B cell (primary cell): ENCODE results near the gene VAMP4. TPM values are rescaled to one million over a fixed set of nuclear protein-coding genes. Genes with fewer than 3 reads are reported as not detected.

Experiments
- ATAC-seq: fragments of 200-7000 bp; cut with Tn5 transposase; one replicate; pipeline ENCODE4 v1.10.0; 2021; ENCODE audit warnings: low read depth, mild to moderate bottlenecking, moderate number of reproducible peaks, moderate library complexity
- CTCF ChIA-PET: fragments of 350-600 bp; sonication (Branson Sonifier 250); formaldehyde crosslinking; loops from one replicate; lab custom pipeline; 2021; ENCODE audit warnings: antibody characterized with exemption, inconsistent platforms; lab: Charles Lee
- POLR2A ChIA-PET: fragments of 350-600 bp; sonication (Branson Sonifier 250); formaldehyde crosslinking; loops from one replicate; lab custom pipeline; 2021; ENCODE audit warnings: antibody characterized with exemption; lab: Charles Lee
- DNase-seq: peaks from one replicate; pipeline ENCODE4 v3.0.0; 2013
- H2AFZ ChIP-seq: 2 replicates; pipeline ENCODE4 v1.6.1; 2012; ENCODE audit warnings: mild to moderate bottlenecking, low read depth, low read length; ENCODE audit not compliant: insufficient read depth, poor library complexity, severe bottlenecking
- H3K27ac ChIP-seq, 2 donors: 1 replicate in 1 of 2; 2 replicates in 1 of 2; pipeline ENCODE4 v1.5.1; 2012 to 2013; ENCODE audit warnings: low read length in 2 of 2, mild to moderate bottlenecking in 2 of 2, moderate library complexity in 1 of 2
- H3K27me3 ChIP-seq, 4 experiments: fragments of 200-600 bp in 1 of 4; sonication (generic) in 1 of 4; replicated peaks in 1 of 4; 1 replicate in 2 of 4; 2 replicates in 2 of 4; pipeline versions ENCODE4 v1.6.1 to v1.7.0; 2013 to 2016; ENCODE audit warnings: low read length in 3 of 4, mild to moderate bottlenecking in 2 of 4, mixed read lengths in 1 of 4, moderate library complexity in 1 of 4; ENCODE audit not compliant: insufficient read depth in 4 of 4, control insufficient read depth in 3 of 4; ENCODE audit errors: control extremely low read depth in 1 of 4
- H3K36me3 ChIP-seq, 2 experiments: replicated peaks in 1 of 2; 1 replicate in 1 of 2; 2 replicates in 1 of 2; pipeline versions ENCODE4 v1.6.1 to v1.7.1; 2013; ENCODE audit warnings: low read length in 1 of 2; ENCODE audit not compliant: insufficient read depth in 2 of 2, control insufficient read depth in 1 of 2; ENCODE audit errors: control extremely low read depth in 1 of 2, extremely low read depth in 1 of 2
- H3K4me1 ChIP-seq, 2 donors: fragments of 200-600 bp in 1 of 2; sonication (generic) in 1 of 2; 1 replicate in 1 of 2; 2 replicates in 1 of 2; pipeline versions ENCODE4 v1.5.1 to v1.6.1; 2013 to 2017; ENCODE audit warnings: low read length in 2 of 2; ENCODE audit not compliant: control insufficient read depth in 2 of 2, insufficient read depth in 2 of 2
- H3K4me2 ChIP-seq: replicated peaks from 2 replicates; pipeline ENCODE3; 2012; ENCODE audit warnings: mild to moderate bottlenecking, low read depth, low read length; ENCODE audit not compliant: poor library complexity, severe bottlenecking
- H3K4me3 ChIP-seq, 5 experiments: fragments of 200-600 bp in 1 of 5; sonication (generic) in 1 of 5; 1 replicate in 3 of 5; 2 replicates in 2 of 5; pipeline versions ENCODE4 v1.5.1 to v1.7.0; 2011 to 2016; ENCODE audit warnings: low read length in 4 of 5, mild to moderate bottlenecking in 4 of 5, low read depth in 2 of 5, control low read depth in 1 of 5, moderate library complexity in 1 of 5; ENCODE audit not compliant: insufficient read depth in 1 of 5; ENCODE audit errors: control extremely low read depth in 1 of 5, extremely low read depth in 1 of 5
- H3K79me2 ChIP-seq: fragments of 200-600 bp; sonication (generic); one replicate; pipeline ENCODE4 v1.6.0; 2016; ENCODE audit warnings: low read length; ENCODE audit not compliant: control insufficient read depth, insufficient read depth
- H3K9ac ChIP-seq: fragments of 200-600 bp; sonication (generic); 2 replicates; pipeline ENCODE4 v1.6.1; 2017; ENCODE audit warnings: mild to moderate bottlenecking, low read length, moderate library complexity
- H3K9me3 ChIP-seq, 3 donors: one replicate each; pipeline versions ENCODE4 v1.6.1 to v1.7.1; 2013; ENCODE audit warnings: low read length in 2 of 3; ENCODE audit not compliant: control insufficient read depth in 2 of 3, insufficient read depth in 1 of 3; ENCODE audit errors: control extremely low read depth in 1 of 3
- H4K20me1 ChIP-seq: 2 replicates; pipeline ENCODE4 v1.6.0; 2012; ENCODE audit warnings: mild to moderate bottlenecking, low read length; ENCODE audit not compliant: insufficient read depth, control insufficient read depth, poor library complexity, severe bottlenecking
- H3K27ac Mint-ChIP-seq: one replicate; pipeline ENCODE4 v1.8.0; 2021; ENCODE audit warnings: mixed read lengths
- H3K27me3 Mint-ChIP-seq: one replicate; pipeline ENCODE4 v1.8.0; 2021; ENCODE audit warnings: mixed read lengths
- H3K4me1 Mint-ChIP-seq: one replicate; pipeline ENCODE4 v1.8.0; 2021; ENCODE audit warnings: mixed read lengths
- H3K4me3 Mint-ChIP-seq: one replicate; pipeline ENCODE4 v1.8.0; 2021; ENCODE audit warnings: mixed read lengths
- H3K9me3 Mint-ChIP-seq: one replicate; pipeline ENCODE4 v1.8.0; 2022; ENCODE audit warnings: mixed read lengths; ENCODE audit not compliant: insufficient read depth
- EZH2 ChIP-seq: IDR thresholded peaks from 2 replicates; pipeline ENCODE4 v1.6.1; 2012; ENCODE audit warnings: borderline replicate concordance, low read depth, mild to moderate bottlenecking, moderate library complexity, low read length; ENCODE audit not compliant: insufficient read depth, poor library complexity, severe bottlenecking
- WGBS: methylation state at CpG from one replicate; pipeline ENCODE4 v1.1.5; 2013; ENCODE audit warnings: missing lambda C conversion rate; ENCODE audit not compliant: insufficient coverage; 5-methylcytosine and 5-hydroxymethylcytosine counted together
- intact Hi-C: fragments of 100-400 bp; cut with micrococcal nuclease; formaldehyde crosslinking; loops from one replicate; pipeline ENCODE4 v1.10.0; 2022
- polyA plus RNA-seq: library from polyadenylated mRNA; depleted of rRNA; stranded (reverse); fragments of >200 nt; gene quantifications from 2 replicates; pipeline ENCODE4 v1.2.3, GENCODE V29; 2012
- total RNA-seq, 2 donors: library from RNA; stranded (reverse); fragments of 120-200 nt in 1 of 2; gene quantifications; 1 replicate in 1 of 2; 2 replicates in 1 of 2; pipeline versions ENCODE4 v1.2.3 to v1.2.4, GENCODE V29; 2013 to 2022
- TF ChIP-seq, protein P1 (sequence below): fragments of 200-600 bp; IDR thresholded peaks from one replicate; pipeline ENCODE4 v1.8.0; 2022; ENCODE audit warnings: antibody characterized with exemption, mild to moderate bottlenecking

VAMP4 gene
- total and polyA plus RNA-seq, 2 donors (not counting 1 experiment from before 2014, with no cell fraction given) = 11.6 to 21.8 TPM

DNA sequence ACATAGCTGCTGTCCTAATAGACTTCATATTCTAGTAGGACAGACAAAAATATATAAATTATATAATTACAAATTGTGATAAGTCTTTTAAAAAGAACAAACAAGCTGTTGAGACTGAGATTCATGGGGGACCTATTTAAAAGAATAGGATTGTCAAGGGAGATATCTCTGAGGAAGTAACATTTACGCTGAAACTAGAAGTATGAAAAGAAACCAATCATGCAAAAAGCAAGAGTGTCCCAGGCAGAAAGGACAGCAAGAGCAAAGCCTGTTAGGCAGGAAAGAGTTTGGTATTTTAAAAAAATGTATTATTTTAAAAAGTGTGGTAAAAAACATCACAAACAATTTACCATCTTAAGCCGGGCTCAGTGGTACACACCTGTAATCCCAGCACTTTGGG, 30.4 kb upstream of the VAMP4 start:
- Histone ChIP-seq H2AFZ (no peak overlapping the region), H3K9me3 (no peaks in the 10 kb centered on the region), H3K27me3 (peaks cover 0 to 6% (median 0%) of the 10 kb centered on the region in 4 experiments), H3K4me1 (peaks cover 0 to 4% of the 10 kb centered on the region in 2 donors), H3K4me2 (no peak overlapping the region), H3K27ac (no peak overlapping the region), H3K4me3 (no peak overlapping the region), H4K20me1 (no peaks in the 10 kb centered on the region), H3K36me3 (no peaks in the 10 kb centered on the region), H3K9ac (no peak overlapping the region), H3K79me2 (no peaks in the 10 kb centered on the region)
- H3K4me1 Mint-ChIP-seq = peaks cover 8% of the 10 kb centered on the region
- POLR2A ChIA-PET = interaction anchor here (0.7 kb wide), 1 partner anchor 9 kb away, joined by 3 read pairs; the partner anchor contains the start of gene METTL13
- H3K27ac Mint-ChIP-seq = no peak overlapping the region
- H3K4me3 Mint-ChIP-seq = no peak overlapping the region
- WGBS = 0% methylated on average over 1 of the region's 2 CpGs
- TF ChIP-seq, protein P1, sequence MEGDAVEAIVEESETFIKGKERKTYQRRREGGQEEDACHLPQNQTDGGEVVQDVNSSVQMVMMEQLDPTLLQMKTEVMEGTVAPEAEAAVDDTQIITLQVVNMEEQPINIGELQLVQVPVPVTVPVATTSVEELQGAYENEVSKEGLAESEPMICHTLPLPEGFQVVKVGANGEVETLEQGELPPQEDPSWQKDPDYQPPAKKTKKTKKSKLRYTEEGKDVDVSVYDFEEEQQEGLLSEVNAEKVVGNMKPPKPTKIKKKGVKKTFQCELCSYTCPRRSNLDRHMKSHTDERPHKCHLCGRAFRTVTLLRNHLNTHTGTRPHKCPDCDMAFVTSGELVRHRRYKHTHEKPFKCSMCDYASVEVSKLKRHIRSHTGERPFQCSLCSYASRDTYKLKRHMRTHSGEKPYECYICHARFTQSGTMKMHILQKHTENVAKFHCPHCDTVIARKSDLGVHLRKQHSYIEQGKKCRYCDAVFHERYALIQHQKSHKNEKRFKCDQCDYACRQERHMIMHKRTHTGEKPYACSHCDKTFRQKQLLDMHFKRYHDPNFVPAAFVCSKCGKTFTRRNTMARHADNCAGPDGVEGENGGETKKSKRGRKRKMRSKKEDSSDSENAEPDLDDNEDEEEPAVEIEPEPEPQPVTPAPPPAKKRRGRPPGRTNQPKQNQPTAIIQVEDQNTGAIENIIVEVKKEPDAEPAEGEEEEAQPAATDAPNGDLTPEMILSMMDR = no peak
- no peak for TF ChIP-seq EZH2
- no peak for DNase-seq
- no peaks in the 10 kb centered on the region for H3K9me3 Mint-ChIP-seq
- intact Hi-C loops = no loop called here
- no peak for ATAC-seq
- CTCF ChIA-PET = interaction anchor here (0.7 kb wide), 1 partner anchor 16 kb away, joined by 3 read pairs; no protein-coding TSS in a partner anchor
- H3K27me3 Mint-ChIP-seq = peaks cover 13% of the 10 kb centered on the region

DNA sequence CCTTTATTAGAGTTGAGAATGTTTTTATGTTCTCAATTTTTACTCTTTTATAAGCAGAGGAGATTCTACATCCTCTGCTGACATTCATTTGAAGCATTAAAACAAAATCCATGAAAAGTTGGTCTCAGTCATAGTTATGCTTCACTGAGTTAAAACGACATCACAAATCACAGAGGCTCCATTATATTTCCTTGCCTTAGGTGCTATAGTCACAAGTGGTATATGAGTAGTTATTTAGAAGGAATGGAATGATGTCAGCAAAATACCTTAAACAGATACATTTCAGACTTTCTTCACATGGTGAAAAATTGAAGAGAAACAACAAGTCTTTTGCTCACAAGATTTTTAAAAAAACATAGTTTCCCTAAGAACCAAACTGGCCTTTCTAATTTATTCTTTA, 27.9 kb upstream of the VAMP4 start:
- H3K27me3 ChIP-seq = peaks cover 0 to 2% (median 0%) of the 10 kb centered on the region in 4 experiments
- no peak overlapping the region for H3K4me2 ChIP-seq
- Mint-ChIP-seq H3K9me3 (no peaks in the 10 kb centered on the region), H3K4me1 (peaks cover 8% of the 10 kb centered on the region), H3K27me3 (peaks cover 6% of the 10 kb centered on the region), H3K27ac (no peak overlapping the region), H3K4me3 (no peak overlapping the region)
- ChIA-PET POLR2A (no interaction called here), CTCF (no interaction called here)
- no CpG with 5 or more reads among the region's 1 CpG for WGBS
- DNase-seq (no peak), ATAC-seq (no peak)
- no peak for TF ChIP-seq EZH2
- TF ChIP-seq, protein P1 = no peak
- H3K79me2 ChIP-seq = no peaks in the 10 kb centered on the region
- H2AFZ ChIP-seq = no peak overlapping the region
- H3K9me3 ChIP-seq = no peaks in the 10 kb centered on the region
- H3K9ac ChIP-seq = no peak overlapping the region
- H3K27ac ChIP-seq = no peak overlapping the region
- H3K4me1 ChIP-seq = peaks cover 0 to 4% of the 10 kb centered on the region in 2 donors
- H3K4me3 ChIP-seq = no peak overlapping the region
- intact Hi-C loops = no loop called here
- H3K36me3 ChIP-seq = no peaks in the 10 kb centered on the region
- H4K20me1 ChIP-seq = no peaks in the 10 kb centered on the region
